Hepatocyte (in vitro differentiated cells): ENCODE data around the gene CC2D1A. TPM values are rescaled to one million over a fixed set of nuclear protein-coding genes. Genes with fewer than 3 reads are reported as not detected.

Experiments used
- DNase-seq: peaks from one replicate; pipeline ENCODE4 v3.0.0-alpha.2; 2016; ENCODE audit warnings: low spot score
- H2AFZ ChIP-seq: fragments of 200-600 bp; sonication (generic); 2 replicates; pipeline ENCODE4 v1.6.0; 2016; ENCODE audit warnings: antibody characterized with exemption, mild to moderate bottlenecking
- H3K27ac ChIP-seq: fragments of 200-600 bp; sonication (generic); 2 replicates; pipeline ENCODE4 v1.5.1; 2016; ENCODE audit warnings: mild to moderate bottlenecking
- H3K27me3 ChIP-seq: fragments of 200-600 bp; sonication (generic); 2 replicates; pipeline ENCODE4 v1.6.1; 2016
- H3K36me3 ChIP-seq: fragments of 200-600 bp; sonication (generic); replicated peaks from 2 replicates; pipeline ENCODE4 v1.5.1; 2016; ENCODE audit warnings: low read depth; ENCODE audit not compliant: insufficient read depth
- H3K4me1 ChIP-seq: fragments of 200-600 bp; sonication (generic); 2 replicates; pipeline ENCODE4 v1.5.1; 2016; ENCODE audit warnings: mild to moderate bottlenecking, moderate library complexity; ENCODE audit not compliant: insufficient read depth
- H3K4me2 ChIP-seq: fragments of 200-600 bp; sonication (generic); 2 replicates; pipeline ENCODE4 v1.6.0; 2016
- H3K4me3 ChIP-seq: fragments of 200-600 bp; sonication (generic); 2 replicates; pipeline ENCODE4 v1.5.1; 2016; ENCODE audit warnings: mild to moderate bottlenecking
- H3K79me2 ChIP-seq: fragments of 200-600 bp; sonication (generic); 2 replicates; pipeline ENCODE4 v1.6.0; 2017; ENCODE audit warnings: mild to moderate bottlenecking
- H3K9me2 ChIP-seq: fragments of 200-600 bp; sonication (generic); replicated peaks from 2 replicates; pipeline ENCODE4 v1.6.0; 2017; ENCODE audit warnings: mild to moderate bottlenecking; ENCODE audit not compliant: insufficient read depth
- H3K9me3 ChIP-seq: fragments of 200-600 bp; sonication (generic); 2 replicates; pipeline ENCODE4 v1.5.1; 2016; ENCODE audit warnings: low read depth, mild to moderate bottlenecking
- H4K20me1 ChIP-seq: fragments of 200-600 bp; sonication (generic); 2 replicates; pipeline ENCODE4 v1.6.0; 2016; ENCODE audit warnings: mild to moderate bottlenecking; ENCODE audit not compliant: insufficient read depth, poor library complexity, severe bottlenecking
- EZH2 ChIP-seq: fragments of 200-600 bp; sonication (generic); IDR thresholded peaks from 2 replicates; pipeline ENCODE4 v1.6.1; 2016; ENCODE audit warnings: antibody characterized with exemption, mild to moderate bottlenecking, borderline replicate concordance
- EZH2phosphoT487 ChIP-seq: fragments of 200-600 bp; sonication (generic); IDR thresholded peaks from one replicate; pipeline ENCODE4 v1.6.1; 2018; ENCODE audit warnings: antibody characterized with exemption, mild to moderate bottlenecking, low read depth, moderate library complexity; ENCODE audit not compliant: unreplicated experiment, severe bottlenecking
- WGBS: methylation state at CpG from one replicate; pipeline ENCODE4 v1.1.6; 2016; ENCODE audit warnings: low lambda C conversion rate; ENCODE audit errors: missing lambda C conversion rate; 5-methylcytosine and 5-hydroxymethylcytosine counted together
- polyA plus RNA-seq: library from polyadenylated mRNA; unstranded; fragments of >200 nt; fragmentation: Nextera tagmentation; extraction: Ambion mirVana; gene quantifications from 2 replicates; pipeline ENCODE4 v1.2.1, GENCODE V29; 2016
- total RNA-seq: library from RNA; depleted of rRNA; stranded (reverse); fragments of >200 nt; gene quantifications from 2 replicates; pipeline ENCODE4 v1.2.3, GENCODE V29; 2014
- TF ChIP-seq, protein P1 (sequence below): fragments of 200-600 bp; sonication (generic); IDR thresholded peaks from 2 replicates; pipeline ENCODE4 v1.5.1; 2016; ENCODE audit warnings: antibody characterized with exemption, mild to moderate bottlenecking; ENCODE audit not compliant: poor library complexity

CC2D1A gene
- total and polyA plus RNA-seq, 2 experiments from 2014 or later = 20.8 to 43.3 TPM

DNA sequence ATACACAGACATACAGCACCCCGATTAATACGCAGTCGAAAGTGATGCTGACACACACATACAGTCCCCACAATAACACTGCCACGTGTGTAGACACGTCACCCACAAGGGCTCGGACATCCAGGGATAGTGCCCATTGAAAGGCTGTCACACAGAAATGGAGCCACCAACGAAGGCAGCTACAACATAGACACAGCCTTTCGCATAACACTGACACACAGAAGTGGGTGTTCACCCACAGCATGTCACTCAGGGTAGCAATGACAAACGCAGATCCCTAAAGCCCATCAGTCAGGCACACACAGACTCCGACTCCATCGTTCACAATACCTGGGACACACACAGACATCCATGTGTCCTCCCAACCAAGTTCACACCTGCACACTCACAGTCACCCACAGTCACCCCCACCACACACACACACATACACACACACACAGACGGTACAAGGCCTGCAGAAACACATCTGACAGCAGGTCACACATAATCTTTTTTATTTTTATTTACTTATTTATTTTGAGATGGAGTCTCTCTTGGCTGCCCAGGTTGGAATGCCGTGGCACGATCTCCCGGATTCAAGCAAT lies 39.4 kb upstream of the CC2D1A start:
- peak overlapping the region; percentile 34 for H3K27ac ChIP-seq
- no peaks in the 10 kb centered on the region for H4K20me1 ChIP-seq
- H3K4me3 ChIP-seq = peak overlapping the region; percentile 92
- DNase-seq = peak; percentile 1
- no peaks in the 10 kb centered on the region for H3K27me3 ChIP-seq
- peaks cover 14% of the 10 kb centered on the region for H3K4me1 ChIP-seq
- no peaks in the 10 kb centered on the region for H3K36me3 ChIP-seq
- H3K4me2 ChIP-seq = peak overlapping the region; percentile 96
- WGBS = 84% methylated on average over 15 of the region's 15 CpGs
- TF ChIP-seq, protein P1, sequence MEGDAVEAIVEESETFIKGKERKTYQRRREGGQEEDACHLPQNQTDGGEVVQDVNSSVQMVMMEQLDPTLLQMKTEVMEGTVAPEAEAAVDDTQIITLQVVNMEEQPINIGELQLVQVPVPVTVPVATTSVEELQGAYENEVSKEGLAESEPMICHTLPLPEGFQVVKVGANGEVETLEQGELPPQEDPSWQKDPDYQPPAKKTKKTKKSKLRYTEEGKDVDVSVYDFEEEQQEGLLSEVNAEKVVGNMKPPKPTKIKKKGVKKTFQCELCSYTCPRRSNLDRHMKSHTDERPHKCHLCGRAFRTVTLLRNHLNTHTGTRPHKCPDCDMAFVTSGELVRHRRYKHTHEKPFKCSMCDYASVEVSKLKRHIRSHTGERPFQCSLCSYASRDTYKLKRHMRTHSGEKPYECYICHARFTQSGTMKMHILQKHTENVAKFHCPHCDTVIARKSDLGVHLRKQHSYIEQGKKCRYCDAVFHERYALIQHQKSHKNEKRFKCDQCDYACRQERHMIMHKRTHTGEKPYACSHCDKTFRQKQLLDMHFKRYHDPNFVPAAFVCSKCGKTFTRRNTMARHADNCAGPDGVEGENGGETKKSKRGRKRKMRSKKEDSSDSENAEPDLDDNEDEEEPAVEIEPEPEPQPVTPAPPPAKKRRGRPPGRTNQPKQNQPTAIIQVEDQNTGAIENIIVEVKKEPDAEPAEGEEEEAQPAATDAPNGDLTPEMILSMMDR = no peak
- peaks cover 5% of the 10 kb centered on the region for H3K79me2 ChIP-seq
- no peak overlapping the region for H2AFZ ChIP-seq
- H3K9me2 ChIP-seq = no peaks in the 10 kb centered on the region
- no peaks in the 10 kb centered on the region for H3K9me3 ChIP-seq

DNA sequence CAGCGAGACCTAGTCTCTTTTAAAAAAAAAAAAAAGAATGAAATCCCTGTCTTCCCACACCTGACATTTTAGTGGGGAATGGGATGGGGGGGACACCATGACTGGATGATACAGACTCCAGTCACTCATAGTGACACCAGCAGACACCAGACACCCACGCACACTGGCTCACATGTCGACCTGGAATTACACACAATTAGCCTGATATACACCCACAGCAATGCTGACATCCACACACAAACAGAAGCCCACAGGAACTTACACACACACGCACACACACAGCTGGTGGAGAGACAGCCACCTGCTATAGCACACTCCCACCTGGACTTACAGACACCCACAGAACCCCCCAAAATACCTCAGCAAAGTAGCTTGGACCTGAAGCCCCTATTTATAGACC lies 37.3 kb upstream of the CC2D1A start:
- H3K36me3 ChIP-seq = no peaks in the 10 kb centered on the region
- H2AFZ ChIP-seq = no peak overlapping the region
- peaks cover 14% of the 10 kb centered on the region for H3K4me1 ChIP-seq
- no peaks in the 10 kb centered on the region for H3K9me3 ChIP-seq
- TF ChIP-seq EZH2phosphoT487 = no peak
- TF ChIP-seq, protein P1 = no peak
- TF ChIP-seq EZH2 = no peak
- H3K27me3 ChIP-seq = no peaks in the 10 kb centered on the region
- H3K9me2 ChIP-seq = no peaks in the 10 kb centered on the region
- no peak overlapping the region for H3K4me3 ChIP-seq
- no peak for DNase-seq
- peaks cover 5% of the 10 kb centered on the region for H3K79me2 ChIP-seq
- 90% methylated on average over 4 of the region's 4 CpGs for WGBS
- no peak overlapping the region for H3K27ac ChIP-seq
- no peaks in the 10 kb centered on the region for H4K20me1 ChIP-seq
- H3K4me2 ChIP-seq = no peak overlapping the region

DNA sequence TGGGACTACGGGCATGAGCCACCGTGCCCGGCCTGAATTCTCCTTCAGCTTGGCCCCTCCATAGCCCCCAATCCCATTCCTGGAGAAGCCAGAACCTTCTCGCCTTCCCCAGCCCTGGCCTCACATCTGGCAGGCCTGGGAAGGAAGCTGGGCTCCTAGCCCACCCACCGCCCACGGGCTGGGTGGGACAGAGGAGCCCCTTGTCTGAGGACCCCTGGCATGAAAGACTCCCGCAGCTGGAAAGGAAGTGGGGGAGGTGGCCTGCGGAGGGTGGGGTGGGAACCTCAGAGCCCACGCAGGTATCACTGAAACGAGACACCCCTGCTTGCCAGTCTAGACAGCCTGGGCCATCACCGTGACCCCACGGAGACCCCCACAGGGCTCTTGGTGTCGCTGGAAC lies 36.7 kb upstream of the CC2D1A start:
- H3K79me2 ChIP-seq = peaks cover 5% of the 10 kb centered on the region
- H4K20me1 ChIP-seq = no peaks in the 10 kb centered on the region
- no peaks in the 10 kb centered on the region for H3K9me2 ChIP-seq
- no peak overlapping the region for H3K4me2 ChIP-seq
- DNase-seq = no peak
- H3K36me3 ChIP-seq = no peaks in the 10 kb centered on the region
- H3K4me1 ChIP-seq = peaks cover 14% of the 10 kb centered on the region
- no peaks in the 10 kb centered on the region for H3K9me3 ChIP-seq
- WGBS = 84% methylated on average over 13 of the region's 13 CpGs
- H3K4me3 ChIP-seq = no peak overlapping the region
- H3K27me3 ChIP-seq = no peaks in the 10 kb centered on the region
- no peak overlapping the region for H3K27ac ChIP-seq
- H2AFZ ChIP-seq = no peak overlapping the region
- no peak for TF ChIP-seq EZH2
- TF ChIP-seq, protein P1 = no peak
- TF ChIP-seq EZH2phosphoT487 = no peak

GRCh38 chr19:13870873-13871272 lies 35.1 kb upstream of the CC2D1A start:
- Histone ChIP-seq H3K4me1 (peaks cover 13% of the 10 kb centered on the region), H4K20me1 (no peaks in the 10 kb centered on the region), H2AFZ (no peak overlapping the region), H3K79me2 (peaks cover 5% of the 10 kb centered on the region), H3K27me3 (no peaks in the 10 kb centered on the region), H3K4me2 (no peak overlapping the region), H3K9me3 (no peaks in the 10 kb centered on the region), H3K27ac (no peak overlapping the region), H3K4me3 (no peak overlapping the region), H3K9me2 (no peaks in the 10 kb centered on the region), H3K36me3 (no peaks in the 10 kb centered on the region)
- TF ChIP-seq EZH2 (no peak), EZH2phosphoT487 (no peak)
- TF ChIP-seq, protein P1 = no peak
- DNase-seq = no peak
- 86% methylated on average over 4 of the region's 4 CpGs for WGBS
